ENCODE data around the gene PLXDC1.

PLXDC1 gene

GRCh38 chr17:39151150-39151942 lies at the start of gene PLXDC1:
Gene PLXDC1, minus strand, starts transcription at chr17:39151637. Its CDS starts 200 bp downstream, at chr17:39151437.
- DNase-seq, result no peak

- DNase-seq, result no peak
Measured at GRCh38 chr17:39200957-39201510, 49.6 kb upstream of the PLXDC1 start.

GRCh38 chr17:39200070-39200879 lies 48.8 kb upstream of the PLXDC1 start, which contains the start of gene RPL19:
Gene RPL19, plus strand, starts transcription at chr17:39200283. Its CDS starts 62 bp downstream, at chr17:39200345.
- peak; percentile 90 for DNase-seq

- no peak for DNase-seq
Measured at GRCh38 chr17:39199820-39200069, 48.3 kb upstream of the PLXDC1 start.

DNA sequence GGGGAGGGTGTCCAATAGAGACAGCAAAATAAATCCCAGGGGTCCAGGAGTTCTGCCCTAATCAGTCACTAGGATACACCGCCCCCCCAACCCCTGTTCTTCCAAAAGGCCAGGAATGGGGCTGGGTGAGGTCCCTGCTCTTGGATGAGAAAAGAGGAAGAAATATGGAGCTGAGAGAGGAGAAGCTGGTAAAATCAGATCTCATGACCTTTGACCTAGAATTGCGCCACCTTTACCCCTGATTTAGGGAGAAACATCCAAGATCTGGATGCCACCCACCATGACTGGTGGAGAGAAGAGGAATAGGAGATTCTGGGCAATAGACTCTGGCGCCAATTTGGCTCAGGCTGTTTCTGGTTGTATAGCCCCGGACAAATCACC lies 46.7 kb upstream of the PLXDC1 start:
- no peak for DNase-seq

- peak; percentile 79 for DNase-seq
Measured at GRCh38 chr17:39197380-39198185, 46.1 kb upstream of the PLXDC1 start, which contains the start of gene CACNB1. Gene CACNB1, minus strand, starts transcription at chr17:39197669. Its CDS starts 174 bp downstream, at chr17:39197495.

DNA sequence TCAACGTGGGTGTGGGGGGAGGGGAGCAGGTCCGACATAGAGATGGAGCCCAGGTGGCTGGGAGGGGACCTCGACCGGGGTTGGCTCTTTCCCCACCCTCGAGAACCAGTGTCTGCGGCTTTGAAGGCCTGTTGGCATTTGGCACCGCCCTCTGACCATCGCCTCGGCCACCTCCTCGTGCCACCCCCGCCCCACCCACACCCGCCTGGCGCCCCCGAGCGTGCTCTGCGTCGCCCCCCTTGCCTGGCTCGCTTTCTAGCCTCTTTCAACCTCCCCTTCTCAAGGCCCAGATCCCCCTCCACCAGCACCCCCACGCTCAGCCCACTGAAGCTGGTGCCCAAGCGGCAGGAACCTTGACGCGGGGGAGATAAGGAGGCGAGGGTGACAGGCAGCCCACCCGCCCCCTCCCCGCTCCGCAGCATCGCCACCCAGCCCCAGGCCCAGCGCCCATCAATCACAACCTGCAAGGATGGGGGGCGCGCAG lies 45.4 kb upstream of the PLXDC1 start:
- no peak for DNase-seq

GRCh38 chr17:39196241-39196807 lies 44.9 kb upstream of the PLXDC1 start:
- no peak for DNase-seq

DNA sequence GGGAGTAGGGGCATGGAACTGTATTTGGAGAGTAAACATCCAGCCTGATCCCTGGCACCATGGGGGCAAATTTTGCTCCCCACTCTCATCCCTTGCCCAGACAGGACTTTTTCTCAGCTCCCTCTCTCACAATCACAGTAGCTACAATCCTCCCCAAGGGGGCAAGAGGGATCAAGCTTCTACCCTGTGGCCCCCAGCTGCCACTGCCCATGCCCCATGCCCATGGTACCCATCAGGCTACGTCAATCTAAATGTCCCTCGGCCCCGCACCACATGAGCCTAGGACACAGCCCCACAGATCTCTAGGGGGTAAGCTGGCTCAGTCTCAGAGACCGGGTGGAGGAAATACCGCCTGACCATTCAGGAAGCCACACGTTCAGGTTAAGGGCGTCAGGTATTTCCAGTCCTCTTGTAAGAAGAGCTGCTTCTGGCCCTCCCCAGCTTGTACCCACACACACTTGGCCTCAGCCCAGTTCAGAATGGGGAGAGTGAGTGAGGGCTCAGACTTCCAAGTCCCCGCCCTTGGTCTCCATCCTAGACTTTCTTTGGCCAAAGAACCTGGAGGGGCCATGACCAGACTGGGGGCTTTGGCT lies 44.2 kb upstream of the PLXDC1 start:
- no peak for DNase-seq

- no peak for DNase-seq
Measured at GRCh38 chr17:39194985-39195524, 43.6 kb upstream of the PLXDC1 start.

- DNase-seq, result no peak
Measured at GRCh38 chr17:39194089-39194984, 42.9 kb upstream of the PLXDC1 start.

GRCh38 chr17:39193346-39193745 lies 41.9 kb upstream of the PLXDC1 start:
- DNase-seq, result no peak

DNA sequence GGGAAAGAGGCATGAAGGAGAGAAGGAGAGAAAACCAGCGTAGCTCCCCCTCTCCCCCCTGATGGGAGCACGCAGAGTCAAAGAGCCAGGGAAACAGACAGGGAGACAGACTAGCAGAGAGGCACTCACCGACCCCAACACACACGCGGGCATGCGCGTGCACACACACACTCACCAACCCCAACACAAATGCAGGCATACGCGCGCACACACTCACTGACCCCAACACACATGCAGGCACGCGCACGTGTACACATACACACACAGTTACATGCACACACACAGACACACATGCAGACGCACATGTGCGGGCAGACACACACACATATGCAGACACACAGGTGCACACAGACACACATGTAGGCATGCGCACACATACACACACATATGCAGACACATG lies 41.5 kb upstream of the PLXDC1 start:
- no peak for DNase-seq

DNA sequence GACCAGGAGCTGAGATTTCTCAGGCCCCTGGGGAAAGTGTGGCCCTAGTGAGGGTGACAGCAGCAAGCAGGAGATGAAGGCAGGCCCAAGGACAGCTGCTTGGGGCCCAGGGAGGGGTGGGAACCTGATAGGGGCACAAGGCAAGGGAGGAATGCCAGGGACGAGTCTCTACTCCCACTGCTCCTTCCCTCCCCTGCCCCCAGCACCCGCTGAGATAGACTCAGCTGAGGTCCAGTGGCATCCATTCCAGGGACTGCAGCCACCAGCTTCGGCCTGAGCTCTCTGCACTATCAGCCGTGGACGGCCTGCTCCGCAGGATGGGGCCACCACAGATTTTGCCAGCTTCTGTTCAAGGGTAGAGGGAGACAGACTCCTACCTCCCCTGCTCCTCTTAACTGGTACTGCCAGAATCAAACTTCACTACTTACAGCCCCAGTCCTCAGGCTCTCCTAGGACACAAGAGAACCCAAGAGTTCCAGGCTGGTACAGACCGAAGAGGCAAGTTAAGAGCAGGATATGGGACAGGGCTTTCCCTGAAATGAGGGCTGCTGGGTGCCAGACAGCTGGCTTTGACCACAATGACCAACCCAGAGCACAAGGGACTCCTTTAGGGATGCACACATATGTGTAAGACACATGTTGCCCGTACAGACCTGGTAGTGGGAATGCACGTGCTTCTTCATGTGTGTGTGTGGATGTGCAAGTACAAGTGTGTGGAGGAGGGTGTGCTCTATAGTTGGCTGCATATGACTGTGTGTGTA lies 40.5 kb upstream of the PLXDC1 start:
- DNase-seq, result no peak

DNA sequence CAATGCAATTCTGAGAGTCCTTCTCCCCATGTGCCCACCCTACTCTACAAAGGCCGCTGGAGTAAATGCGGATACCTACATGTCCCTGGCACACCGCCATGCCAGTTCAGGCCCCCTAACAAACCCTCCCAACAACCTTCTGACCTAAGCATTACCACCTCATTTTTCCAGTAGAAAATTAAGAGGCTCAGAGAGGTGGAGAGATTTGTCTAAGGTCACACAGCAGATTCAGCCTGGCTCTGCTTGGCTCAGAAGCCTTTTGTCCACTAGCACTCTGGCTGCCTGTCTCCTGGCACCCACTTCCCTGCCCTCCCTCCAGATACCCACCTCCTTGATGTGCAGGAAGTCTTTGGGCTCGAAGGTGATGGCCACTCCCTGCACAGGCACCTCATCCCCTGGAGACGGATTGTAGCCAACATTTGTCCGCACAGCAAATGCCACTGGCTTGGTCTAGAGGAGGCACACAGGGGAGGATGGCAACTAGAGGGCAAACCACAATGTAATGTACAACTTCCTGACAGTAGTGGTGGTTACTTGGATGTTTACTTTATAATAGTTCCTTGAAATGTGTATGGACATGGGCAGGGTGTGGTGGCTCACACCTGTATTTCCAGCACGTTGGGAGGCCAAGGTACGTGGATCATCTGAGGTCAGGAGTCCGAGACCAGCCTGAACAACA lies 35.9 kb upstream of the PLXDC1 start:
- DNase-seq, result no peak

DNA sequence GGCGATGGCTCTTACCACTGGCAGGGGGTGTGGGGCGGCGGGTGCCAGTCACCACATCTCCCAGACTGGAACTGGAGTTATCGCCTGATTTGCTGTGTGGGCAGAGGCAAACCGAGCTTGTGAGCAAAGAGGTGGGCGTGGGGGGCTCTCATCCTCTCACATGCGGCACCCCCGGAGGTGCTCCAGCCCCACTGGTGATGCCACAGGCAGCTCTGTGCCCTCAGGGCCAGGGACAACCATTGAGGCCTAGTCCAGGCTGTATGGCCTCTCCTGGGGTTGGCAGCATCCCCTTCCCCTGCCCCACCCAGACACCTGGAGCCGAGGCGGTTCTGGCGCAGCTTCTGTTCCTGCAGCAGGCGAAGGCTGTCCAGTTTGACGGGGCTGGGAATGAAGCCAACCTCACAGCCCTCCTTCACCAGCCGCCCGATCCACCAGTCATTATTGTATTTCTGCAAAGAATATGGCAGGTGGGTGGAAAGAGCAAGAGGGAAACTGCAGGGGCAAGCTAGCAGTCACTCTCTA lies 35.1 kb upstream of the PLXDC1 start:
- no peak for DNase-seq

GRCh38 chr17:39183720-39184119 lies 32.3 kb upstream of the PLXDC1 start:
- DNase-seq, result no peak

DNA sequence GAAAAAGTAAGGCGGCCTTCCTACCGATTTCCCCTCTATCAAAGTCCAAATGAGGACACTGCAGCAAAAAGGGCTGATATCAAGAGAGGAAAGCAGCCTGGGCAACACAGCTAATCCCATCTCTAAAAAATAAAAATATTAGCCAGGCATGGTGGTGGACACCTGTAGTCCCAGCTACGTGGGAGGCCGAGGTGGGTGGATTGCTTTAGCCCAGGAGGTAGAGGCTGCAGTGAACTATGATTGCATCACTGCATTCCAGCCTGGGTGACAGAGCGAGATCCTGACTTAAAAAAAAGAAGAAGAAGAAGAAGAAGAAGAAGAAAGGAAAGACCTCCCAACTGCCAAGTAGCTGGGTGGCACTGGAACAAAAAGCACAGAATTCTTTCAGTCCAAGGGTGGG lies 31.6 kb upstream of the PLXDC1 start:
- DNase-seq, result no peak

- DNase-seq, result no peak
Measured at GRCh38 chr17:39181303-39181702, 29.9 kb upstream of the PLXDC1 start.

Measured in NCI-H526 treated with DMSO at 0.1 percent for 48 hours (cell line).